Omental fat pad (tissue), 4 donors: ENCODE measurements around the gene BCAS1. TPM values are rescaled to one million over a fixed set of nuclear protein-coding genes. Genes with fewer than 3 reads are reported as not detected.

Source experiments
- ATAC-seq: fragments of 150-250 bp; one replicate; pipeline ENCODE4 v1.9.1; 2016; ENCODE audit warnings: mild to moderate bottlenecking, moderate library complexity; ENCODE audit not compliant: low FRiP score
- DNase-seq: peaks from one replicate; pipeline ENCODE4 v3.0.0-alpha.2; 2019; ENCODE audit warnings: low spot score
- CTCF ChIP-seq, 3 donors: fragments of 450-650 bp; IDR thresholded peaks; one replicate each; pipeline ENCODE4 v1.5.1; 2016 to 2017; ENCODE audit warnings: antibody characterized with exemption in 3 of 3, mild to moderate bottlenecking in 3 of 3, moderate library complexity in 2 of 3
- total RNA-seq, 4 donors: library from RNA; depleted of rRNA; stranded (reverse); fragments of >200 nt; gene quantifications; one replicate each; pipeline ENCODE4 v1.1.0, GENCODE V29; 2016

BCAS1 gene
- total RNA-seq, 4 donors from 2014 or later: 0.50 to 2.2 (median 0.56) TPM; not detected in 1

- no peak for DNase-seq
Observed at GRCh38 chr20:54051068-54051467, 19.3 kb downstream of the BCAS1 start.

GRCh38 chr20:54048891-54049545, 21.4 kb downstream of the BCAS1 start:
- TF ChIP-seq CTCF (IDR thresholded peaks at IDR 0.05): no peak
- ATAC-seq (no peak), DNase-seq (no peak)

More at GRCh38 chr20:54051068-54051467, 19.3 kb downstream of the BCAS1 start:
- ATAC-seq: no peak
- no peak for TF ChIP-seq CTCF (IDR thresholded peaks at IDR 0.05)

GRCh38 chr20:54048481-54048880, 21.9 kb downstream of the BCAS1 start:
- DNase-seq (no peak), ATAC-seq (no peak)
- no peak for TF ChIP-seq CTCF (IDR thresholded peaks at IDR 0.05)

- DNase-seq: no peak
- ATAC-seq: no peak
- TF ChIP-seq CTCF (IDR thresholded peaks at IDR 0.05): no peak
Observed at GRCh38 chr20:54047720-54048119, 22.7 kb downstream of the BCAS1 start.

- no peak for TF ChIP-seq CTCF (IDR thresholded peaks at IDR 0.05)
- DNase-seq (no peak), ATAC-seq (no peak)
Observed at GRCh38 chr20:54047048-54047447, 23.3 kb downstream of the BCAS1 start.

- no peak for DNase-seq
- TF ChIP-seq CTCF (IDR thresholded peaks at IDR 0.05): no peak
Observed at GRCh38 chr20:54044156-54044555, 26.2 kb downstream of the BCAS1 start.

More at GRCh38 chr20:54044156-54044555, 26.2 kb downstream of the BCAS1 start:
- peak; percentile 93 for ATAC-seq
